Fibroblast of mammary gland (primary cell): ENCODE measurements around the gene PLD1.

Experiments
- DNase-seq: peaks from one replicate; pipeline ENCODE4 v3.0.0-alpha.2; 2010; ENCODE audit warnings: low read depth
- H3K4me3 ChIP-seq: 2 replicates; pipeline ENCODE4 v1.5.1; 2011; ENCODE audit warnings: low read depth, mild to moderate bottlenecking, low read length, moderate library complexity; ENCODE audit not compliant: control insufficient read depth
- TF ChIP-seq, protein P1 (sequence below): conservative IDR thresholded peaks from 2 replicates; pipeline ENCODE4 v1.5.1; 2011; ENCODE audit warnings: low read depth, low read length, inconsistent platforms; ENCODE audit not compliant: control insufficient read depth, insufficient read depth

The PLD1 gene

DNA sequence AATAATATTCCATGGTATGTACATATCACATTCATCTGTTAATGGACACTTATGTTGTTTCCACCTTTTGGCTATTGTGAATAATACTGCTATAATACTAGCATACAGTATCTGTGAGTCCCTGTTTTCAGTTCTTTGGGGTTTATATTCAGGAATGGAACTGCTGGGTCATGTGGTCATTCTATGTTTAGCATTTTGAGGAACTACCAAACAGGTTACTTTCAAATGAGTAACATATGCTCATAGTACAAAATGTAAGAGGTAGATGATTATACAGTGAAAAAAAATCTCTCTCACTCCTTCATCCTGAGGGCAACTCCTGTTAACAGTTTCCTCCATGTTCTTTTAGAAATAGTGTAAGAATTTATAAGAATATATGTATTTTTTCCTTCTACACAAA is 162.2 kb downstream of the PLD1 start:
- TF ChIP-seq, protein P1, sequence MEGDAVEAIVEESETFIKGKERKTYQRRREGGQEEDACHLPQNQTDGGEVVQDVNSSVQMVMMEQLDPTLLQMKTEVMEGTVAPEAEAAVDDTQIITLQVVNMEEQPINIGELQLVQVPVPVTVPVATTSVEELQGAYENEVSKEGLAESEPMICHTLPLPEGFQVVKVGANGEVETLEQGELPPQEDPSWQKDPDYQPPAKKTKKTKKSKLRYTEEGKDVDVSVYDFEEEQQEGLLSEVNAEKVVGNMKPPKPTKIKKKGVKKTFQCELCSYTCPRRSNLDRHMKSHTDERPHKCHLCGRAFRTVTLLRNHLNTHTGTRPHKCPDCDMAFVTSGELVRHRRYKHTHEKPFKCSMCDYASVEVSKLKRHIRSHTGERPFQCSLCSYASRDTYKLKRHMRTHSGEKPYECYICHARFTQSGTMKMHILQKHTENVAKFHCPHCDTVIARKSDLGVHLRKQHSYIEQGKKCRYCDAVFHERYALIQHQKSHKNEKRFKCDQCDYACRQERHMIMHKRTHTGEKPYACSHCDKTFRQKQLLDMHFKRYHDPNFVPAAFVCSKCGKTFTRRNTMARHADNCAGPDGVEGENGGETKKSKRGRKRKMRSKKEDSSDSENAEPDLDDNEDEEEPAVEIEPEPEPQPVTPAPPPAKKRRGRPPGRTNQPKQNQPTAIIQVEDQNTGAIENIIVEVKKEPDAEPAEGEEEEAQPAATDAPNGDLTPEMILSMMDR: no peak
- DNase-seq: no peak
- H3K4me3 ChIP-seq: no peak overlapping the region

DNA sequence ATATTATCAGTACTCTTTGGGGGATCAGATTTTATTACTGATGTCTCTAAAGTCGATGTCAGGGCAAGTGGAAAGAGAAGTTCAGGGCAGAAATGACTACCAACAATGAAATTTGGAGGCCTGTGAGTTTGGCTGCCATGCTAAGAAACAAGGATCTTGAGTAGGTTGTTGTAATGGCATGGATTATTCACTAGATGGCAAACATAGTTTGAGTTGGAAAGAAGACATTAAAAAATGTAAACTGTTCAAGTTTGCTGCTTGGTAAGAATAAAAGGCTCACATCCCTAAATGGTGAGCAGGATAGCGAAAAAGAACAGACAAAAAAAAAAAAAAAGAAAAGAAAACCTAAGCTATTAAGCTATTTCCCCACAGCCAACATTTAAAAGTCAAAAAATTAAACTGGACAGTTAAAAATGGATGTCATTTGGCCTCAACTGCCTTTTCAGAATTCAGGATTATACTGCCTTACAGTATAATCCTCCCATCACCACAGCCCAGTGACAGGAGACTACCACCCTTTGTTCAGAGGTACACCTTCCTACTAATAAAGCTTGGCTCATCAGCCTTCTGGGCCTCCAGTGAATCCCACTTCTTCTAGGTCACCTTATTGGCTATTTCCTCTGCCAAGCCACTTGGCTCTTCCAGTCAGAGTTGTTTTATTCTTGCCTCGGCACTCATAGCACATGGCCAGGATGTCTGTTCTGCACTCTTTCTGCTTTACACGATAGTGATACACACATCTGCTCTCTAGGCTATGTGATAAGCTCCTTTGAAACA is 163.7 kb downstream of the PLD1 start:
- peak; percentile 79 for DNase-seq
- TF ChIP-seq, protein P1: peak; percentile 62
- no peak overlapping the region for H3K4me3 ChIP-seq

DNA sequence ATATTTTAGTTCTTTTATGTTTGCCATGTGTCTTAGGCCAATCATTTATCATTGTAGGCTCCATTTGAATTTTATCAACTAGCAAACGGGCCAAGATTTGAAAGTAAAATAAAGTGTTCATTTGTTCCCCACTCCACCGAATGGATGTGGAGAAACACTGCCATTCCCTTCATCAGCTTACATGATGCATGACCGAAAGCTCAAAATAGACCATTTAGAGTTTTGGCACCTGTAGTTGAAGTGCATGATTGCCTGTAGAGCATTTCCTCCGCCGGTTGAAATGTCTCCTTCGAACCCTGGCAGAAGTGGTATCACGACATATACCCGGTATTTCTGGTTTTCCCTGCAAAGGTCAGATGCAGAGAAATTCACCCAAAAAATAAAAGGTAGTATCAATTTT is 165.6 kb downstream of the PLD1 start:
- no peak for DNase-seq
- no peak overlapping the region for H3K4me3 ChIP-seq
- TF ChIP-seq, protein P1: no peak

DNA sequence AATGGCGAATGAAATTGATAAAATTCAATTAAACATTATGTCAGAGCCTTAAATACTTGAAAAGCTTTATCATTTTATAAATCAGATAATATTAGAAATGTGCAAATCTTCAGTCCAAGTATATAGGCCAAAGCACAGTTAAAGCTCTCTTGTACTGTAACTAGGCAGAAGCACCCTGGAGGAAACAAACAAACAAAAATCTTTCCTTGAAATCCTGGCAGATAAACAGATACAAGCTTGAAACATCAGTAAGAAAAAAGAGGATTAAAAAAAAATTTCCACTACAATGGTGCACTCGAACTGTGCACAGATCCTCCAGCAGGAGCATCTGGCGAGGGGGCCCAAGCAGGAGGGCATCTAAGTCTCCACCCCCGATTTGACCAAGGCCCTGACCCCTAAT is 166.6 kb downstream of the PLD1 start:
- no peak for DNase-seq
- TF ChIP-seq, protein P1: no peak

DNA sequence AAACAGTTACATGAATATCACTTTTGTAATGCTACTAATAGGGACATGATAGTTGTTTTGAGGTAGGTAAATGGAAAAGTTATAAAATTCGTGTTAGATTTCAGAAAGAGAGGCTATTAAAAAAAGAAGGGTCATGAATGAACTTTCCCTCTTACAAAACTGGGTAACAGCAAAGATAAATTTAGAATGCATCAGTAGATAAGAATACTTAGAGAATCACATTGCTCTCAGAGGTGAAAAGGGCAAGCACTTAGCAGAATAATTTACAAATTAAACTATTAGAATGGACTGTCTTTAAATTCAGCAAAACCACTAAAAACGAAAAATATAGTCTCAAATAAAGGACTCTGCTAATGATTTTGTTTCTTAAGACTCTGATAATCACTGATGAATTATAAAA is 167.2 kb downstream of the PLD1 start:
- H3K4me3 ChIP-seq: no peak overlapping the region
- TF ChIP-seq, protein P1: no peak
- DNase-seq: no peak

More for the DNA sequence above, 166.6 kb downstream of the PLD1 start:
- no peak overlapping the region for H3K4me3 ChIP-seq

DNA sequence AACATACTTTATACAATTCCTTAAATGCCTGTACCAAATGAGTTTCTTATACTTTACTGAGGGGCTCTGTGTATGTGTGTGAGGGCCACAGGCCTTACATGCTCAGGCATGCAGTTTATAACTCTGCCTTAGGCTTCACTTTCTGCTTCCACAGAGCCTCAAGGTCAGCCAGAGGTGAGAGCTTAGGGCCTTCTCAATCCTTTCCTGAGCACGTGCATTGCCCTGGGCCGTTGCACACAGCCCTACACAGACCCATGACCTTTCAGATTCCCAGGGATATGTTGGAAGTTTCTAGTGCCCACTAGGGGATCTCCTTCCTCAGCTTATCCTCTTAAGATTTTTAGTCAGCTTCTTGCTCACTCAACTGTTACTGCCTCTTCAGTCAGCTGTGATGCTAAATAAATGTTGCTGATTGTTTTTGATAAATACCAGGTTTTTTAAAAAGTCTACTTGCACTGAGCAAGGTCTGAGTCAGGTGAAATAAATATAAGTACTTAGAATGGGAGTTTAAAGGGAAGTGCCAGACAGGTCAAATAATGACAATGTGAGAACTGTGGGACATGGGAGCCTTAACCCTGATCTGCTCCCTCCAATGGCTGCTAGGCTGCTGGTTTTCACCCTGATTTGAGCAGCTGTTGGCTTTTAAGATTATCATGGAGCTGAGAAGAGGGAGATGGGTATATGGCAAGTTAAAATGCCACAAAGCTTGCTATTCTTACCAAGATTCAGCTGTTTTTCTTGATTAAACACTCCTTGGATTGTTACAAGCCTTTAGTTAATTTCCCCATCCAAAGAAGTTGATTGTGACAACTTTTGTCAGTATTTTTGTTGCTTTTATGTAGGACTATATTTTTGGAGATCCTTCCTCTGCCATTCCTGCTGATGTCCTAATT is 169.5 kb downstream of the PLD1 start:
- TF ChIP-seq, protein P1: peak; percentile 27
- DNase-seq: peak; percentile 32
- no peak overlapping the region for H3K4me3 ChIP-seq
